Measurements from ENCODE around the gene CDK17.
"Not testable (repeated sequence)": the region's sequence is repeated elsewhere in the genome, so short reads cannot be mapped to it uniquely, and the experiment has no call there.

The CDK17 gene

DNA sequence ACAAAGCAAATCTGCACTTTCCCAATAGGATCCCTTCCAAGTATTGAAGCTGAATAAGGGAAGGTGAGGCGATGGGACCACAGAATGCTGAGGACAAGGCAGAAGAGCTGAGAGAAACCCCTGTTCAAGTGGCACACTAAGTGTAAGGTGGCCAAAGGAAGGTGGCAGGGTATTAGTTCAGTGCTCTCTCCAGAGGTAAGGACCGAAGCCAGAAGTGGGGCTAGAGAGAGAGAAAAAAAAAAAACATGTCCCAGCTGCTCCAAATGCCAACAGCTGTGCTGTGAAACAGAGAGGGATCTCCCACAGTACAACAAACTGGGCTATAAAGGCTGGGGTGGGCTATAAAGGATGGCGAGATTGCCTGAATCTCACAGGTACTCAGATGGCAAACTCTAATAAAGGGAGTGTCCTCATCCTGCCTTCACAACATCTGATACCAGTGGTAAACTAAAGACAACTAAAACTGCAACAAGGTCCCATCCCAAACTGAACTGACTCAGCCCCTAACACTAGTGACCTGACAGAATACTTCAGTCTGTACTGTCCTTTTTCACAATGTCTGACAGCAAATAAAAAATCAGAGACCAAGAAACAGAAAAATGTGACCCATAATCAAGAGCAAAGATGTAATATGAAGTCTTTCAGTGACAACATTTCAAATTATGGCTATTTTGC, 47.9 kb downstream of the CDK17 start:
- DNase-seq = no peak

DNA sequence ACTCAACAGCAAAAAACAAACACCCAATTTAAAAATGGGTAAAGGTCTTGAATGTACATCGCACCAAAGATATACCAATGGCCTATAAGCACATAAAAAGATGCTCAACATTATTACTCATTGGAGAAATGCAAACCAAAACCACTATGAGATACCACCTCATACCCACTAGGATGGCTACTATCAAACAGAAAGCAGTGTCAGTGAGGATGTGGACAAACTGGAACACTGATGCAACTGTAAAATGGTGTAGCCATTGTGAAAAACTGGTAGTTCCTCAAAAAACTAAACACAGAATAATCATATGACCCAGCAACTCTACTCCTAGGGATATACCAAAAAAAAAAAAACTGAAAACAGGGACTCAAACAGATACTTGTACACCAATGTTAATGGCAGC, 49.3 kb downstream of the CDK17 start:
- no peak for DNase-seq

DNA sequence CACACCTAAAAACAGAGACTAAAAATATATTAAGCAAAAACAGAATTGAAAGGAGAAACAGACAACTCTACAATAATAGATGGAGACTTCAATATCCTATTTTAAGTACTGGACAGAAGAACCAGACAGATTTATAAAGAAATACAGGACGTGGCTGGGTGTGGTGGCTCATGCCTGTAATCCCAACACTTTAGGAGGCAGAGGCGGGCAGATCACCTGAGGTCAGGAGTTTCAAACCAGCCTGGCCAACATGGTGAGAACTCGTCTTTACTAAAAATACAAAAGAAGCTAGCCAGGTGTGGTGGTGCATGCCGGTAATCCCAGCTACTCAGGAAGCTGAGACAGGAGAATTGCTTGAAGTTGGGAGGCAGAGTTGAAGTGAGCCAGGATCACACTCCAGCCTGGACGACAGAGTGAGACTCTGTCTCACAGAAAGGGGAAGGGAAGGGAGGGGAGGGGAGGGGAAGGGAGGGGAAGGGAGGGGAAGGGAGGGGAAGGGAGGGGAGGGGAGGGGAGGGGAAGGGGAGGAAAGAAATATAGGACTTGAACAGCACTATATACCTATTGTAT, 53.0 kb downstream of the CDK17 start:
- DNase-seq = no peak

DNA sequence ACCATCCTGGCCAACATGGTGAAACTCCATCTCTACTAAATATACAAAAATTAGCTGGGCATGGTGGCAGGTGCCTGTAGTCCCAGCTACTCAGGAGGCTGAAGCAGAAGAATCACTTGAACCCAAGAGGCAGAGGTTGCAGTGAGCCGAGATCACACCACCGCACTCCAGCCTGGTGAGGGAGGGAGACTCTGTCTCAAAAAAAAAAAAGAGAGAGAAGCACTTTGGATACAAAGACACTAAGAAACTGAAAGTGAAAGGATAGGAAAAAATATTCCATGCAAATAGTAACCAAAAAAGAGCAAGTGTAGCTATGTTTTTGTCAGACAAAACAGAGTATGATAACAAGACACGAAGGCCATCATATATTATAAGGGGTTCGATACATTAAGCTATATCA, 53.5 kb downstream of the CDK17 start:
- not testable (repeated sequence) for DNase-seq

DNA sequence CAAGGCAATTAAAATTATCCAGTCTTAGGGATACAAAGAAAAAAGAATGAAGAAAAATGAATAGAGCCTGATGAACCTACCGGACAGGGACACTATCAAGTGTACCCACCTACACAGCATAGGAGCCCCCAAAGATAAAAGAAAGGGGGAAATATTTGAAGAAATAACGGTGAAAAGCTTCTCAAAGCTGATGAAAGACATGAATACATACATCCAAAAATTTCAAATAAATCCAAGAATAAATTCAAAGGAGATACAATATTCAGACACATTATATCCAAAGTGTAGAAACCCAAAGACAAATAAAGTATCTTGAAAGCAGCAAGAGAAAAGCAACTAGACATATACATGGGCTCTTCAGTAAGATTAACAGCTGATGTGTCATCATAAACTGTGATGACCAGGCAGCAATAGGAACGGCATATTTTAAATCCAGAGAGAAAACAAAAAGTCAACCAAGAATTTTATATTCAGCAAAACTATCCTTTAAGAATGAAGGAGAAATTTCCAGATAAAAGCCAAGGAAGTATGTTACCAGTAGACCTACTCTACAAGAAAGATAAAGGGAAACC, 56.0 kb downstream of the CDK17 start:
- DNase-seq = no peak

DNA sequence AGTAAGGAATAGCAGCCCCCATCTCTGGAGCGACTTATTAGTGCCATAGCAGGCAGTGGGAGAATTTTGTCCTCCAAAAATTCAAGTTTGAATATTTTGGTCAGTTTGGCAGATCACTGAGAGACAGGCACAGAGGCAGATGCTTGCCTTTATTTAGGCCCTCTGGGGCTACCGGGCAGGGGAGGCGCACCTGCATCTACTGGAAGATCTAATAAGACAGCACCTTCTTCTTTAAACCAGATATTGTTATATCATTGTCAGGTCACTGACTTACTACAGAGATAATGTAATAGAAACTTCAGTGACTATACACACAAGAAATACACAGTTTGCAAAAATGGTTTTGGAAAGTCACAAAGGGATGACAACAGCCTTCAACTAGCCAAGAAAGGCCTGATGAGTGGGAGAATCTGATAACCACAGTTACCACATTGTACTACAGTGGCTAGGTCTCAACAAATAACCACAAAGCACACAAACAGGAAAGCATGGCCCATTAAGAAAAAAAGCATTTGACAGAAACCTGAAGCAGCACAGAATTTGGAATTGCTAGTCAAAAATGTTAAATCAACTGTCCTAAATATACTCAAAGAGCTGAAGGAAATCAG, 56.8 kb downstream of the CDK17 start:
- DNase-seq = no peak

DNA sequence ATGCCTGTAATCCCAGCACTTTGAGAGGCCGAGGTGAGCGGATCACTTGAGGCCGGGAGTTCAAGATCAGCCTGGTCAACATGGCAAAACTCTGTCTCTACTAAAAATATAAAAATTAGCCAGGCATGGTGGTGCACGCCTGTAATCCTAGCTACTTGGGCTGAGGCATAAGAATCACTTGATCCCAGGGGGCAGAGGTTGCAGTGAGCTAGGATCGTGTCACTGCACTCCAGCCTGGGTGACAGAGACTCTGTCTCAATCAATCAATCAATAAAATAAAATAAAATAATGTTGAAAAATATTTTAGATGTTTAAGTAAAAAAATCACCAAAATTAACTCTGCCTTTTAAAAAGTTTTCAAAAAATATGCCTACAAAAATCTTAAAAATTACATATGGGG, 60.6 kb downstream of the CDK17 start:
- not testable (repeated sequence) for DNase-seq

DNA sequence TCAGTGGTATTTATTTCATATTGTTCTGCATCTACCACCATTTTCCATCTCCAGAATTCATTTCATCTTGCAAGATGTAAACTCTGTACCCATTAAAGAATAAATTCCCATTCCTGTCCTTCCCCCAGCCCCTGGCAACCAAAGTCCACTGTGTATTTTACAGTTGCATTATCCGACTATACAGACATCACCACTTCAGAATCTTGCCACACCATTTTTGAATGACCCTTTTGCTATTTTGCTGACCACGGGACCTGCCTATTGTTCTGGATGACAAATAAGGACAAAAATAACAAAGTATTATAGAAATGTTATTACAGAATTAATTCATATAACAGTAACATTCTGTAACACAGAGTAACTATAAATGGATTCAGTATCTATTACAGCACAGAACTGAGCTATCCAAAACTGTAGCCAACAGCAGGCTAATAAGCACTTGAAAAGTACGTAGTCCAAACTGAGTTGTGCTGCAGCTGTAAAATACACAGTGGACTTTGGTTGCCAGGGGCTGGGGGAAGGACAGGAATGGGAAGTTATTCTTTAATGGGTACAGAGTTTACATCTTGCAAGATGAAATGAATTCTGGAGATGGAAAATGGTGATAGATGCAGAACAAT, 61.3 kb downstream of the CDK17 start:
- DNase-seq = no peak

DNA sequence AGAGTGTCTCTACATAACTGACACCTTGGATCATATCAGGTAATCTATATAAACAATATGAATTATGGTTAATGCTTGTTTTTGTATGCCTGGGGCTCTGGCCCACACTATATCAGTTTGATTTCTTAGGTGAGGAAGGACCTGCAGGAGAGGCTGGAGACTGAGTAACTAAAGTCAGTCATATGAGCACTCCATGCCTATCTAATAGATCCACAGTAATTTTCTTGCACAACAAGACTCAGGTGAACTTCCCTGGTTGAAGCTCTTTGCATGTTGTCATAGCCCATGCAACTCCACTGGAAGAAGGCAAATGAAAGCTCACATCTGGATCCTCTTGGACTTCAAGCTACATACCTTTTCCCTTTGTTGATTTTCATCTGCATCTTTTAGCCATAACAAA, 62.3 kb downstream of the CDK17 start:
- DNase-seq = no peak

DNA sequence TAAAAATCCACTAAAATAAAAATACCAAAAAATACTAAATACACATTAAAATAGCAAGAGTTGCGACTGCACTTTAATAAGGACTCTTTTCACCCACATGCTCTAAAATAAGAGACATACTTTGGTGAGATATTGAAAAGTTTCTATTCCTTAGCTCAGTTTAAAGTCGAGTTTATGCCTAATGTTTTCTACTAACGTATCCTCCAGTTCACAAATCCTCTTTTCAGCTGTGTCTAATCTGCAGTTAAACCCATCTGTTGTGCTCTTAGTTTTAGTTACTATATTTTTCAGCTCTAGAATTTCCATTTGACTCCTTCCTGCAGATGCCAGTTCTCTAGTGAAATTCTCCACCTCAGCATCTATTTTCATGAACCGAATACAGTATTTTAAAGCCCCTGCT, 63.8 kb downstream of the CDK17 start:
- no peak for DNase-seq

DNA sequence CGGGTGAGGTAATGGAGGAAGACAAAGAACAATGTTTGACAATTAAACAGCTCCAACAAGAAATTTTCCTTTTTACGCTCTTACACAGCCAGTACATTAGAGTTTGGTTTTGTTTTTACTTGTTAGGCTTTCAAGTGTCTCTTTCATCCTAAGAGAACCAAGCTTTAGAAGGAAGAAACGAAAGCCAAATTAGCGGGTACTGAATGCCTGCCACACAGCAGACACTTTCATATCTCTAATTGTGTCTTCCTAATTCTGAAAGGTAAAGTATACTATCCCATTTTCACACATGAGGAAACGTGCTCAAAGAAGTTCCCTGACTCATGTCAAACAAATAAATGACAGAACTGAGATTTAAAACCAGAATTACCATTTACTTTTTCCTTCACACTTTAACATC, 65.0 kb downstream of the CDK17 start:
- DNase-seq = no peak

DNA sequence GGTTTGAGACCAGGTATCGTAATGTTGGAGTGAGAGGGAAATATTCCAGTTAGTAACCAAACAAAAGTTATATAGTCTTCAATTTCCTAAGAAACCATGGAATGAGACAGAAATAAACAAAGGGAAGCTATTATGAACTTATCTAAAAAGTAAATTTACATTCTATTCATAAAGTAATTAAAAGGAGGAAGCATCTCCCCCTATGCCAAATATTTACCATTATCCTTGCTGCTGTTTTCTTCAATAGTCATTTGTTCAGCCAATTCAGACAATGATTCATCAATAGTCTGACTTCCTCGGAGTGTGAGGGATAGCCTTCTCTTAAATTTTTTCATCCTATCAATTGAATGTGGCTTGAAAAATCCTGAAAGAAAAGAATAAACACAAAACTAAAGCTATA, 65.7 kb downstream of the CDK17 start:
- no peak for DNase-seq

DNA sequence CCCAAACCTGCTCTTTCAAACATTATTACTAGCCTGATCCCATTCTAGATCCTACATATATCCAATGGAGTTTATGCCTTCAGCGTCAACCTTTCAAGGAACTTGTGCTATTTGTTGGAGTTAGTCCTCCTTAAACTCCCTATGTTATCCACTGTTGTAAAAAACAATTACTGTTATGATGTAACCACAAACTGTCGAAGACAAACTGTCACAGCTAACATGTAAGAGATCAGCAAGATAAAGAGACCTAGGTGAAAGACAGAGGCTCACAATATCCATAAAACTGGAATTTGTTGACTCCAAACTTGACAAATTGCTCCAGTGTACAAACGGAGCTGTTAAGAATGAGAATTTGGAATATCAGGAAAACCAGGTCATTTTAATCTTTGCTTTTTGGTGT, 70.7 kb downstream of the CDK17 start:
- DNase-seq = no peak

DNA sequence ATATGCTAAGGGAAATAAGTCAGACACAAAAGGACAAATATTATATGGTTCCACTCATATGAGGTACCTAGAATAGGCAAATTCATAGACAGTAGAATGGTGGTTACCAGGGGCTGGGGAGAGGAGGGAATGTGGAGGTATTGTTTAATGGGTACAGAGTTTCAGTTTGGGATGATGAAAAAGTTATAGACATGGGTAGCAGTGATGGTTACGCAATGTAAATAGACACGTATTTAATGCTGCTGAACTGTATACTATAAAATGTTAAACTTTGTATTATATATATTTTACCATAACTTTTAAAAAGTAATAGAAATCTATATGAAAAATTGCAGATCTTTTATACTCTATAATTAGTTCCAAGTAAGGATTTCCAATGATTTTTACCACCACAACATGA, 71.2 kb downstream of the CDK17 start:
- DNase-seq = no peak

DNA sequence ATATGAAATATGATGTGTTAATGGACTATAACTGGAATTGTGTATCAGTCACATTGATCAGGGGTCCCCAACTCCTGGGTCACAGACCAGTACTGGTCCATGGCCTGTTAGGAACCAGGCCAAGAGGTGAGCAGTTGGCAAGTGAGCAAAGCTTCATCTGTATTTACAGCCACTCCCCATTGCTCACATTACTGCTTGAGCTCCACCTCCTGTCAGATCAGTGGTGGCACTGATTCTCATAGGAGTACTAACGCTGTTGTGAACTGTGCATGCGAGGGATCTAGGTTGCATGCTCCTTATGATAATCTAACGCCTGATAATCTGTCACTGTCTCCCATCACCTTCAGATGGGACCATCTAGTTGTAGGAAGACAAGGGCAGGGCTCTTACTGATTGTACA, 72.3 kb downstream of the CDK17 start:
- no peak for DNase-seq

DNA sequence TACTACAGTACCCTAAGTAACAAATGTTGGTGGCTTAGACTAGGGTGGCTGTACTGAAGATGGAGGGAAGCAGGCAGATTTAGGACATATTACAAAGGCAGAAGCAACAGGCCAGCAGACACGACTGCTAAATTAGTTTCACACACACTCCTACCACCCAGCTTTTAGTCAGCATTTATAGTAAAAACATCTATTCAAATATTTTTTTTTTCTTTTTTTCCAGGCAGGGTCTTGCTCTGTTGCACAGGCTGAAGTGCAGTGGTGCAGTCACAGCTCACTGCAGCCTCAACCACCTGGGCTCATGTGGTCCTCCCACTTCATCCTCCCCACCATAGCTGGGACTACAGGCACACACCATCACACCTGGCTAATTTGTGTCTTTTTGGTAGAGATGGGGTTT, 72.9 kb downstream of the CDK17 start:
- DNase-seq = no peak

DNA sequence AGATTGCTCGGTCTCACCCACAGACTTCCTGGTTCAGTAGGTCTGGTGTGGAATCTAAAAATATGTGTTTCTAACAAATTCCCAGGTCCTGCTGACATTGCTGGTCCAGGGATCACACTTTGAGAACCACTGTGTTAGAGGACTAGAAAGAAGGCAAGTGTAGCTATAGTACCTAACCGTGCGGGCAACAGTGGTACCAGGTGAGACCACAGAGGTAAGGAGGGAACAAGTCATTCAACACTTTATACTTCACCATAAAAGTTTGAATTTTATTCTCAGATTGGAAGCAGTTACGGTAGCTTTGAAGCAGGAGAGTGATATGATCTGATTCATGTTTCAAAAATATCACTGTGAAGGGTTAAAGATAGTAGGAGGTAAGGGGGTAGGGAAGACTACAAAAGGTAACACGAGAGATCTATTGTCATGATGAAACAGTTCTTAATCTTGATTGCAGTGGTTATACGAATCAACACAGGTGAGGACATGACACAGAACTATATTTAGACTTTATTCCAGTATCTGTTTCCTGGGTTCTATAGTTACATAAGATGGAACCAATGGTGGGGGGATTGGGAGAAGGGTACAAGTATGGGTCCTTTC, 73.5 kb downstream of the CDK17 start:
- DNase-seq = no peak

DNA sequence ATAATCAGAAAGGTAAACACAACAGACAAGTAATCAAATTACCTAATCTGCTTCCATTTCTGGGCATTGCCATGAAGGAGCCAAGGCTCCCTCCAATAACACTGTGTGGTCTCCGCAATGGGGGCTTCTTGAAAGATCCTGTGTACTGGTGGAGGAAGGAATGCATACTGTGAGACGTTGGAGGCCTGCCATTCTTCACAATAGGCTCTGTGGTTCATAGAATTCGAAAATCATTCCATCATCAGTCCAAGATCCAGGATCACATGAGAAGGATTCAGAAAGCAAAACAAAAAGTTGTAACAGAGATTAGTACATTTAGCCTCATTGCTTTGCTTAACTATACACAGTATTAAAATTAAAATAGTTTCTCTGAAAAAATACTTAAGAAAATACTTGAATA, 76.3 kb downstream of the CDK17 start:
- DNase-seq = no peak

DNA sequence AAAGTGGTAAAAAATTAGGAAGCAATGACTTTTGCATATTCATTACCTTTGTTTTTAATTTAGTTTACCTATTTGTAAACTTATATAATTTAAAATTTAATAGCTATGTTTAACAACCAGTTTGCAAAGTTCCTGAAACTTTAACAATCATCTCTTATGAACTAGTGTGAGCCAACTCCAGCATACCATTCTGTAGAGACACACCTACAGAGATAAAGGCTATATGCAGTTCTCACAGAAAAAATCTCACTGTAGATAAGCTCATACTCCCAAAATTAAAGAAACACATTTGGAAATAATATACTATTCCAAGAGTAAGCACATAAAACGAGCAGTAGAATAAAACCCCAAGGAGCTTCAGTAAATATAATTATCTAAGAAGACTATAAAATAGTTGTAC, 77.5 kb downstream of the CDK17 start:
- DNase-seq = no peak

DNA sequence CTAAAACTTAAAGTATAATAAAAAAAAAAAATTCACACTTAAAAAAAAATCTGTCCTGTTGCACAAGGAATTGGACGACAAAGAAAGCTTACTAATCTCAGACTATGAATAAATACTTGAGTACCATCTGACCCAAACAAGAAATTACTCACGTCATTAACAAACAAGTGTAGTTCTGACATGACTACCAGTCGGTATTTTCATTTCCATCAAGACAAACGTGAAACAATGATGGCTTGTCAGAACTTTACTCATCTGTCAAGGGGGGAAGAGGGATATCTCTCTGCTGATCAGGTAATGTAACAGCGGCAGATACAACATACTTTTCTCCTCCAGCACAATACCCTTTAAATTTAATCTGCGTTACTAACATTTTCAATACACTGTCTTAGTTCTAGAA, 78.3 kb downstream of the CDK17 start:
- DNase-seq = no peak

DNA sequence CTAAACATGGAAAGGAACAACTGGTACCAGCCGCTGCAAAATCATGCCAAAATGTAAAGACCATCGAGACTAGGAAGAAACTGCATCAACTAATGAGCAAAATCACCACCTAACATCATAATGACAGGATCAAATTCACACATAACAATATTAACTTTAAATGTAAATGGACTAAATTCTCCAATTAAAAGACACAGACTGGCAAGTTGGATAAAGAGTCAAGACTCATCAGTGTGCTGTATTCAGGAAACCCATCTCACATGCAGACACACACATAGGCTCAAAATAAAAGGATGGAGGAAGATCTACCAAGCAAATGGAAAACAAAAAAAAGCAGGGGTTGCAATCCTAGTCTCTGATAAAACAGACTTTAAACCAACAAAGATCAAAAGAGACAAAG, 82.4 kb downstream of the CDK17 start:
- not testable (repeated sequence) for DNase-seq

DNA sequence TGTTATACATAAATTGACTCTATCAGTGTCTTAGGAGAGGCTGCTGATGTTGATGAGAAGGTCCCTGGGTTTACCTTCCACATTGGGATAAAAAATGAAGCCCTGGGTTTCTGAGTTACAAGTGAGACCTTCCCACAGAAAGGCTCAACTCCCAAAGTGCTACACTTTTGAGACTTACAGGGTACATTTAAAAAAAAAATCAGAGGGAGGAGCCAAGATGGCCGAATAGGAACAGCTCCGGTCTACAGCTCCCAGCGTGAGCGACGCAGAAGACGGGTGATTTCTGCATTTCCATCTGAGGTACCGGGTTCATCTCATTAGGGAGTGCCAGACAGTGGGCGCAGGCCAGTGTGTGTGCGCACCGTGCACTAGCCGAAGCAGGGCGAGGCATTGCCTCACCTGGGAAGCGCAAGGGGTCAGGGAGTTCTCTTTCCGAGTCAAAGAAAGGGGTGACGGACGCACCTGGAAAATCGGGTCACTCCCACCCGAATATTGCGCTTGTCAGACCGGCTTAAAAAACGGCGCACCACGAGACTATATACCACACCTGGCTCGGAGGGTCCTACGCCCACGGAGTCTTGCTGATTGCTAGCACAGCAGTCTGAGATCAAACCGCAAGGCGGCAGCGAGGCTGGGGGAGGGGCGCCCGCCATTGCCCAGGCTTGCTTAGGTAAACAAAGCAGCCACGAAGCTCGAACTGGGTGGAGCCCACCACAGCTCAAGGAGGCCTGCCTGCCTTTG, 84.3 kb downstream of the CDK17 start:
- DNase-seq = not testable (repeated sequence)

DNA sequence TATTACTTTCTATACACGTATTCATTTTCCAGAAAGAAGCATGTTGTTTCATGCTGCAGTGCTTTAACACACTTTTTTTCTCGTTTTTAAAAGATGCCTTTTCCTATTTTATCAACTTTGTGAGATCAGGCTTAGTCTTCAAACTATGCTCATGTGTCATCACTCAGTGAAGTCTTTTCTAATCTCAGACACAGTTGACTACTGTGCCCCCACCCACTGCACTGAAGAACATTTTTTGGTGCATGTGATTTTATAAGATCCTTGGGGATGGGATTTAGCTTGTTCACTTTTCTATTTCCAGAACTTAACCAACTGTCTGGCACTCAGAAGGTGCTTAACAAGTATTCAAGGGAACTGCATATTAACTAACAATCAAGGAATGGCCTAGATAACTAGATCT, 85.5 kb downstream of the CDK17 start:
- DNase-seq = no peak
